ENCODE data around the gene TMEM82.
A peak's percentile ranks its signal among the peaks of the same experiment; 100 is the strongest.

TMEM82 gene

DNA sequence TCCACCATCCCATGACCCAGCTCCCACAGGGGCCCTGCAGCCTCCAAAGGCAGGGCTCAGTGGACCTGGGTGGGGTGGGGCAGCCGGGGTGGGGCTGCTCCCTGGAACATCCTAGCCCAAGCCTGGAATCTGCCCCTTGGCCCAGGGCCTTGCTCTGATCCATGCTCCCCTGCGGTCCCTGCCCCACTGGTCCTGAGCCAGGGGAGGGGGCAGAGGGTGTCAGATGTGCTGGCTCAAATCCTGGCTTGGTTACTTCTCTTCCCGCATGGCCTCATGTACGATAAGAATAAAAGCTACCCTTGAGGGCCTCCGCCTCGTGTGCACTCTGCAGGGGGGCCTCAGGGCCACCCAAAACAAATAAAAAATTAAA, 5.4 kb upstream of the TMEM82 start:
- DNase-seq: no peak

DNA sequence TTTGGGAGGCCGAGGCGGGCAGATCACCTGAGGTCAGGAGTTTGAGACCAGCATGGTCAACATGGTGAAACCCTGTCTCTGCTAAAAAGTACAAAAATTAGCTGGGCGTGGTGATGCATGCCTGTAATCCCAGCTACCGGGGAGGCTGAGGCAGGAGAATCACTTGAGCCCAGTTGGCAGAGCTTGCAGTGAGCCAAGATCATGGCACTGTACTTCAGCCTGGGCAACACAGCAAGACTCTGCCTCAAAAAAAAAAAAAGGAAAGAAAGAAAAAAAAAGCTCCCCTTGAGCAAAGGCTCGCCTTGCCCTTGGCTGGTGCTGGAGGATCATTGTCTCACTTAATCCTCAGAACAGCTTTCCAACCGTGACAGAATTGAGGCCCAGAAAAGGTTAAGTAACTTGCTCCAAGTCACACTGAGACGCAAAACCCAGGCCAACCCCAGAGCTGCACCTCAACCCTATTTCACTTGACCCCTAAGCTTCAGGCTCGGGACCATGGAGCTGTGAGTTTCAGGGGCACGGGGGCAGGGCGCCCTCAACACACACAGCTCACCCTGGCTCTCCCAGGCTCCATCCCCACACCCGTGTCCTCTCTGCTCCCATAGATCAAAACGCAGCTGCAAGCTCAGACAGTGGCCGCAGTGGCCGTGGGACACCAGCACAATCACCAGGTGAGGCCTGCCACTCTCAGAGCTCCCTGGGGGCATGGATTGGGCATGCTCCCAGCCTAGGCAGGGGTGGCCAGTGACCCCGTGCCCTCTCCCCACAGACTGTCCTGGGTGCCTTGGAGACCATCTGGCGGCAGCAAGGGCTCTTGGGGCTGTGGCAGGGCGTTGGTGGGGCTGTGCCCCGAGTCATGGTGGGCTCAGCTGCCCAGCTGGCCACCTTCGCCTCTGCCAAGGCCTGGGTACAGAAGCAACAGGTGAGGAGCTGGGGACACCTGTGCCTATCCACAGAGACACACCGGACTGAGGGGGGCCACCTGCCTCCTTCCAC, 4.7 kb upstream of the TMEM82 start:
- no peak for DNase-seq

DNA sequence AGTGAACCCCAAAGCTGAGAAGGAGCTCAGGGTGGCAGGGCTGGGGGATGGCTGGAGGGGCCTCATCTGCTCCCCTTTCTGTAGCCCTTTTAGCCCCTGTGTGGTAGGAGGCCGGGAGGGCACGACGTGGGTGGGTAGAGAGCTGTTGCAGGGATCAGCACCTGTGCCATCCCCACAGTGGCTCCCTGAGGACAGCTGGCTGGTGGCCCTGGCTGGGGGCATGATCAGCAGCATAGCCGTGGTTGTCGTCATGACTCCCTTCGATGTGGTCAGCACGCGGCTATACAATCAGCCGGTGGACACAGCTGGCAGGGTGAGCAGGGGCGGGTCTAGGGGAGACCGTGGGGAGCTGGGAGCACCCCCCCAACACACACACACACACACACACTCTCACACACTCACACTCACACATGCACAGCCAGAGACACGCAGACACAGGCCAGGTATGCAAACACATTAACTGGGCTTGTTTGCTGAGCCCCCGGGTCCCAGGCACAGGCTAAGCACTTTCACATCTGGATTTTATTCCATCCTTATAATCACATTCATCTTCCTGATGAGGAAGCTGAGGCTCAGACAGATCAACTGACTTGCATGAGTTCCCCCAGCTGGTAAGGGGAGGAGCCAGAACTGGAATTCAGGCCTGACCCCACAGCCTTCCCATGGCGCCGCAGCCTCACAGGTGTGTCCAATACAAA, 3.7 kb upstream of the TMEM82 start:
- no peak for DNase-seq

DNA sequence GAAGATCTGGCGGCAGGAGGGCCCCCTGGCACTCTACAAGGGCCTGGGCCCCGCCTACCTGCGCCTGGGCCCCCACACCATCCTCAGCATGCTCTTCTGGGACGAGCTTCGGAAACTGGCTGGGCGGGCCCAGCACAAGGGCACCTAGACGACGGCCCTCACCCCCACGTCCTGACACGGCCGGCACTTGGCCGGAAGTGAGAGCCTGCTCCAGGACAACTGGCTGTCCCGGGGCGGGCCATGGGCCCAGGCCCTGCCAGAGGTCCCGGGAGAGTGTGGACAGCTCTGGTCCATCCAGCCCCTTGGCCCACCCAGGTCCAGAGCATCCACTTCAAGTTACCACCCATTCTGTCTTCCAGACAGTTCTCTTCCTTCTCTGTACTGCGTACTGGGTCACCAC, 3.0 kb upstream of the TMEM82 start:
- DNase-seq: no peak

DNA sequence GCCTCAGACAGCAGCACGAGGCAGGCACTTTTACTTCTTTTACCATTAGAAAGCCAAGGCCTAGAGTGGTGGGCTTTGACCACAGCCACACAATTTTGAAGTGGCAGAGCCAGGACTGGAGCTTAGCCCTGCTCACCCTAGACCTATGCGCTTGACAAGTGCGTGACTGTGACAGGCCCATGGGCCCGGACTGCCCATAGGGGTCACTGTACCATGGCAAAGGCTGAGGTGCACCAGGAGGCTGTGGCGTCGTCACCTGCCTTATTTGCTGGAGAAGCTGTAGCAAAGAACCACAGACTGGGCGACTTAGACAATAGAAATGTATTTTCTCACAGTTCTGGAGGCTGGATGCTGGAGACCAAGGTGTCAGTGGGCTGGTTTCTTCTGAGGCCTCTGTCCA, 2.6 kb upstream of the TMEM82 start:
- DNase-seq: no peak

DNA sequence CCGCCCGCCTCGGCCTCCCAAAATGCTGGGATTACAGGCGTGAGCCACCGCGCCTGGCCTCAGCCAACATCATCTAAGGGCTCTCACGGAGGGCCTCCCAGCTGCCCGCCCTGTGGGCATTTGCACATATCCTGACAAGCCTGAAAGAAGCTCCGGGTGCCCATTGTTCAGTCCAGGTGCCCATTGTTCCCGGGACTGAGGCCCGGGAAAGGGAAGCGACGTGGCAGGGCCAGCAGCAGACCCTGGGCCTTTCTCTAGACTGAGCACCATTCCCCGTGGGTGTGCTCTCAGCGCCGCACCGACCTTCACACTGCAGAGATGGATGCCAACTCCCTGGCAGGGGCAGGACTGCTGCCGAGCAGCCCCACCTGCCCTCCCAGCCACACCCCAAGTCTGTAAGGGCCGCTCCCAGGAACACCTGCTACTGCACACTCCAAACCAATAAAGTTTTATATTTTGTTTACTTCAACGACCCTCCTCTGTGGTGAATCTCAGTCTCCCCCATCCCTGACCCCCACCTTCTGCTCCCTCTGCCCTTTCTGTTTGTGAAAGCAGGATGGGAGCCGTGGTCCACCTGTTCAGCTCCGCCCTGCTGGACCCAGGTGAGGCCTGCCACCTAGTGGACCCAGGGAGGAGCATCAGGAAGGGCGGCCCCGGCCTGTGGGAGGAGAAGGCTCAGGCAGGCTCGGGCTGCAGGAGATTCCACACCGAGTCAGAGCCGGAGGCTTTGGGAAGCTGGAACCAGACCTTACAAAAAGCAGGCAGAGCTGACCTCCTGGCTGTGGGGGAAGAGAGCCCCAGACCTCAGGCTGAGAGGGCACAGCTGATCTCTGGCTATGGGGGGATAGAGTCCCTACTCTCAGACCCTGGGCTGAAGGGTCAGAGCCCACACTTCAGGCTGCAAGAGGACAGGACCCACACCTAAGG, 1.1 kb upstream of the TMEM82 start:
- DNase-seq: peak; percentile 79

DNA sequence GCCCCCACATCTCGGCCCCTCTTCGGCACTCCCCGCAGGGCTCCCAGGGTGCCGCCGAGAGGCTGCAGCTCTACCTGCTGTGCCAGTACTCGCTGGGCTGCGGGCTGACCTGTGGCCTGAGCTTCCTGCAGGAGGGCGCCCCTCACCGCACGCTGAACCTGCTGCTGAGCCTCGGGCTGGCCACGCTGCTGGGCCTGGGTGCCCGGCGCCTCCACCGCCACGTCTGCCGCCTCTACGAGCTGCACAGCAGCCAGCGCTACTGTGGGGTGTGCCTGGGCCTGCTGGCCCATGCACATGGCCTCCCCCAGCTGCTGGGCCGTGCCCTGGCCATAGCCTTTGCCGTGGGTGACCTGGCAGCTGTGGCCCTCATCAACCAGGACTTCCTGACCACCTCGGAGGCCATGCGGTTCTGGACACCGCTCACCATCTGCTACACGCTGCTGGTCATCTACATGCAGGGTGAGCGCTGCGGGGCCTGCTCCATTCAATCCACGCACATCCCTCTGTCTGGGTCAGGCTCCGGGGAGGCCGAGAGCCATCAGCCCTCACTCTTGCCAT, 1.9 kb downstream of the TMEM82 start:
- DNase-seq: no peak

DNA sequence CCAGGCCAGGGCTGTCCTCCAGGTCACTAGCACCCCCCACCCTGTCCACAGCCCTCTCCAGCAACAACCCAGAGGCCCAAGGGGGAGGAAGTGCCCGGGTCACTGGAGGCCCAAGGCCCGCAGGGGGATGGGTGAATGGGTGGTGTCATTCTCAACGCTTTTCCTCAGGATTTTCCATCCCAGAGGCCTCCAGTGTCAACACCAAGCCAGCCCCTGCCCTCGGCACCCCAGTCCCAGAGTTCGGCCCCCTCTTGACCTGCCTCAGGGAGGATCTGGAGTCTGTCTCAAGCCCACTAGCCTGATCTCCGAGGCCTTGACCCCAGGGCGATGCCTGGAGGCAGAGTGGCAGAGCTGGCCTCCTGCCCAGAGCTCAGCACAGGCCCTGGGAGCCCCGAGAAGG, 5.1 kb downstream of the TMEM82 start:
- DNase-seq: no peak

DNA sequence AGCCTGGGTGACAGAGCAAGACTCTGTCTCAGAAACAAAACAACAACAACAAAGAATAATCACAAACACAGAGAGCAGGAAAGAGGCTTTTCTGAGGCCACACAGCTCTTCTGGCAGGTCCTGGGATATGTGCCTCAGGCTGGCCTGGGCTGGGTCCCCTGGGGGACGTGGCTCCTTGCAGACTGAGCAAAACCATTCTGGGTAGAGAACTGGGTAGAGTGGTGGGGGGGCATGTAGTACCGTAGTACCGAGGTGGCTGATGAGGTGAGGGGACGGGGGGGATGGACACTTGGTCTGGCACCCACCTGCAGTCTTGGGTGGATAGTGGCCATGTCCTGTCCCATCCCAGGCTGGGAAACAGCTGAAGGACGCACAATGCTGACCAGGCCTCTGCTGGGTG, 6.0 kb downstream of the TMEM82 start:
- no peak for DNase-seq

DNA sequence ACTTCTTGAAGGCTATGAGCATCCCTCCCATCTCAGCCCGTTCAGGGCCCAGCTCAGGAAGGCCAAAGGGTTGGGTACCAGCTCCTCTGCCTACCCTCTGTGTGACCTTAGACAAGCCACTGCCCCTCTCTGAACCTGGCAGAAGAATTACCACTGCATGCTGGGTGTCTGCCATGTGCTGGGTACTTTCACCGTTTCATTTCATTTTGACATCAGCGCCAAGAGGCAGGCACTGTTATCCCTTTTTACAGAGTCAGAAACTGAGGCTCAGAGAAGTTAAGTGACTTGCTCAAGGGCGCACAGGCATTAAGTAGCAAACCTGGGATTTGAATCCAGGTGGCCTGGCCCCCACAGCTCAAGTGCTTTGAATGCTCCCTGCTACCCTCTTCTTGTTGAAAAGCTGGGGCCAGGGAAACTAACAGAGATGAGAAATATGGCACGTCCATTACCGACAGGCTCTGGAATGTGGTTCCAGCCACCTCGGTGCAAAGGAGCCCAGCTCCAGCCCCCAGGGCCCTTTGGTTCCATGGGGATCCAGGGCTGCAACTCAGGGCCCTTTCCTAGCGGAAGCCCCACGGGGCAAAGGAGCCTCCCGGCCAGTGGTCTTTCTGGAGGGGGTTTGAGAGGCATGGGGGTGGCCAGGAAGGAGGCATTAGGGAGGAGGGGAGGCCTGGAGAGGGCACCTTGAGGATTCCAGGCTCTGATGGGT, 6.5 kb downstream of the TMEM82 start:
- no peak for DNase-seq

DNA sequence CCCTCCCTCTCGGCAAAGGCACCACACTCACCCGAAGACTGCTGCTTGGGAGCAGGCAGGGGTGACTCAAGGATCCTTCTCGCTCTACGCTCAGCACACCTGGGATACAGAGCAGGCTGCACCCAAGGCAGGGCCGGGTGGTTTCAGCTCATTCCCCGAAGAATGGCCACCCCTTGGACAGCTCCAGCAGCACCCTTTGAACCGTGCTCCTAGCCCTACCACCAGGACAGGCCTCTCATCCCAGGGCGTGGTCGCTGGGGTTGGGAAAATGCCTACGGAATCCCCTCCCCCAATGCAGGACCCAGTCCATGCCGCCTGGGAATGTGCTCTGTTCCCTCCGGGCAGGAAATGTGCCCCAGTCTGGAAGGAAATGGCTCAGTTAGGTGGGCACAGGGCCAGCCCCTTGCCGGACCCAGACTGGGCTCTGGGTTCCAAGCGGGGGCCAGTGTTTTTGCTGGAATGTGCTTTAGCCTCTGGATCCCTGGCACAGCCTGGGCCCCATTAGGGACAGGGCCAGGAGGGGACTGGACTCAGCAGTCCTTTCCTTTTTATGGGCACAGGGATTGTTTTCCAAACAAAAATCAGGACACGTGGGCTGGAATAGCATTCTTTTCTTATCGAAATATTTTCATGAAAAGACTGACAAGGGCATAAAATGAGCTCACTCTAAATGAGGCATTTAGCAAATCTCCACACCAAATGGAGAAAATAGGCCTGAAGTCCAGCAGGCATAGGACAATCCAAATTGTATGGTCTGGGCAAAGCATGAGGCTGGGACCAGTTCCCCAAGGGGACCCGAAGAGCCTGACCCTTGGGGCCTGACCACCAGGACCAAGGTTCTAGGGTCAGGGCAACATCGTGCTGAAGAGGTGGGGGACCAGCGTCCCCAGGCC, 7.3 kb downstream of the TMEM82 start:
- no peak for DNase-seq

DNA sequence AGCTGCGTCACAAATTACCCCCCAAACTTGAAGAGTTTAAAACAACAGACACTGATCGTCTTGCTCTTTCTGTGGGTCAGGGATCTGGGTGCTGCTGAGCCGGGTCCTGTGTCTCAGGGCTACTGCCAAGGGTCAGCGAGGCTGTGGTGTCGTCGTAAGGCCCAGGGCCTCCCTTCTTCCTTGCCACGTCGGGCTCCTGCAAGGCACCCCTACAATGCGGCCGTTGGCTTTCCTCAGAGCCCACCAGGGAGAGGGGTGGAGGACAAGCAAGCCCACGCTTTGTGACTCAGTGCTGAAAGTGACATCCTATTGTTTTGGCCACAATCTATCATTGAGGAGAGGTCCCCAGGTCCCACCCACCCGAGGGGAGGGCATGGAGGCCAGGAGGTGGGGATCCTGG, 8.6 kb downstream of the TMEM82 start:
- no peak for DNase-seq

DNA sequence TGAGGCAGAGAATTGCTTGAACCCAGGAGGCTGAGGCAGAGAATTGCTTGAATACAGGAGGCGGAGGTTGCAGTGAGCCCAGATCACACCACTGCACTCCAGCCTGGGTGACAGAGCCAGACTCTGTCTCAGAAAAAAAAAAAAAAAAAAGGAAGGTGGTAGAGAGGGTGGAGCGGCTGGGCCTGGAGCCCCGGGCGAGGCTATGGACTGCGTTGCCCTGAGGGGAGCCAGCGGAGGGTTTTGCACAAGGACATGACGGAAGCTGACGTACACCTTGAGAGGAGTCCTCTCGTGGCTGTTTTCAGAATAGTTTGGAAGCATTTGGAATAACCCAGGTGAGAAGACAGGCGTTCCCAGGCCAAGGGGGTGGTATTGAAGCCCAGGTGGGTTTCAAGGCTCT, 9.4 kb downstream of the TMEM82 start:
- DNase-seq: no peak

DNA sequence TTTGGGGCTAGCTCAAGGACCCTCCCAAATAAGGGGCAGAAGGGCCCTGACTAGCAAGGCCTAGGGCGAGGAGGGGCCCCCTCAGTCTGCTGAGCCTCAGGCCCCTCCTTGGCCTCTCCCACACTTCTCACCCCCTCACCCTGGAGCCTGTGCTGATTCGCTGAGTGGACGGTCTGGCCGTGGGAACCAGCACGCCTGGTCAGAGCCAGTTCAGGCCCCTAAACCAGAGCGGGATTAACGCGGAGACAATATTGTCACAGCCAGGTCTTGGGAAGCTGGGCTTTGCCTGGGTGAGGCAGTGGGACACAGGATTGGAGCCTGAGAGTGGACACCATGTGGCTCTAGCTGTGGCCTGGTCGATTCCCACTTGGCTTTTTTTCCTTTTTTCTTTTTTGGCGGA, 11.5 kb downstream of the TMEM82 start:
- DNase-seq: no peak

DNA sequence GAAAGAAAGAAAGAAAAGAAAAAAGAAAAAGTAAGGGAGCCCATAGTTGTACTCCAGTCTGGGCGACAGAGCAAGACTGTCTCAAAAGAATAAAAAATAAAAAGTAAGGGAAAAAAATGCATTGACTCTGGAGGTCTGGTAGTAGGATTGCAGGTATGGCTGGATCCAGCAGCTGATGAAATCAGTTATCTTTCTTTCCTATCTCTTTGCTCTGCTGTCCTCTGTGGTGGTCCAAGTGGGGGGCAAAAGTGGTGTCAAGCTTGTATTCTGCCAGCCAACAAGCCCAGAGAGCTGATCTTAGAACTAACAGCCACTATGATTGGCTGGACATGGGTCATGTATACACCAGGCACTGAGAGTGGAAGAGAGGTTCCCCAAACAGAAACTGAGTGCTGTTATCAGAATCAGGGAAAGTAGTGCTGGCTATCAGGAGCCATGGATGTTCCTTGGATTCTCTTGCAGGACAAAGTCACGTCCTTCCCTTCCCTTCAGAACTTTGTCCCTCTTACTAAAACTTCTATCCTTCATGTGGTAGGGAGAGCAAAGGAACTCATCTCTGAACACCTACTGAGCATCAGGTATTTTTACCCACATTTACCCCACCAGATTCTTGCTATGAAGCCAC, 12.8 kb downstream of the TMEM82 start:
- no peak for DNase-seq

DNA sequence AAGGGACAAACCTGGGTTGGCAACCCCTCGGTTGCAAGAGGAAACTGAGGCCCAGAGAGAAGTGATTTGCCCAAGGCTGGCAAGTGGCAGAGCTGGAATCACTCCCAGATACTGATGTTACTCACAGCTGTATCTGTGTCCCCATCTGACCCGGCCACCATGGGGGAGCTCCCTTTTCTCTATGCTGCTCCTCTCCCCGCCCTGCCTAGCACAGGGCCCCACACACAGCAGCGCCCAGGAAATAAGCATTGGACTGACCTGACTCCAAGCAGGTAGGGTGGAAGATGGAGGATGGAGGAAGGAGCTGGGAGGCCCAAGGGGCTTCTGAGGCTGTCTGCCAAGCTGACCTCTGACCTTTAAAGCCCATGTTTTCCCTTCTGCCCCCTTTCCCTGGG, 13.3 kb downstream of the TMEM82 start:
- no peak for DNase-seq

DNA sequence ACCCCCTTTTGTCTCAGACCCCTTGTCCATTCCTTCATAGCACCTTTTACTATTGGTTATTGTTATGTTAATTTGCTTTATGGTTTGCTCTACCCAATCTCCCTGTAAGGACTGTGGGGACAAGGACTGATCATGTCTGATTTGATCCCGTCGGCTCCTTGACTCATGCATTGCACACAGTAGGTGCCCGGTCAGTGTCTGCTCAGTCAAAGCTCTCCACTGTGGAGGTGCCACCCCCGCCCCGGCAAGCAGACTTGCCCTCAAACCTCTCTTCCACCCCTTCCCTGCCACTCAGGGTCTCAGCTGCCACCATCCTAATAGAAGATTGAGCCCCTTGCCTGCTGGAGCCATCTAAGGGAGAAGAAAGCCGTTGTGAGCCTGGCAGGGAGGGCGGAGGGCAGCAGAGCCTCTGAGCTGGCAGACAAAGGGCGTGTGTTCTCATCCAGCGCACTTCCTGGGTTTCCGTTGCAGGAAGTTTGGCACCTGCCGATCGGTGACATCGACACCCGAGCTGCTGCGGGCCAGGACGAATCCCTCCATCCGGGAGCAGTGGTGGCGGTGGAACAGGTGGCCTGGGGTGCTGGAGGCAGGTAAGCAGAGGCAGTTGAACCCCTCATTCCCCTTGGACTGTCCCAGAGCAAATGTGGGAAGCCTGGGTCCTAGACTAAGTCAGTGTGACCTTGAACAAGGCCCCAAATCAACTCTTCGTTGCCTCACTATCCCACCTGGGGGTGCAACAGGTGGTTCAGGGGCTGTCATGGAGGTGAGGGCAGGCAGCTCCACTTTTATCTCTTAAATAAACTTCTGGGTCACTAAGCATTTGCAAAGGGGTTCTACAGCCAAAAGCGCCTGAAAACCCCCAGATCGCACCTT, 14.1 kb downstream of the TMEM82 start:
- no peak for DNase-seq

DNA sequence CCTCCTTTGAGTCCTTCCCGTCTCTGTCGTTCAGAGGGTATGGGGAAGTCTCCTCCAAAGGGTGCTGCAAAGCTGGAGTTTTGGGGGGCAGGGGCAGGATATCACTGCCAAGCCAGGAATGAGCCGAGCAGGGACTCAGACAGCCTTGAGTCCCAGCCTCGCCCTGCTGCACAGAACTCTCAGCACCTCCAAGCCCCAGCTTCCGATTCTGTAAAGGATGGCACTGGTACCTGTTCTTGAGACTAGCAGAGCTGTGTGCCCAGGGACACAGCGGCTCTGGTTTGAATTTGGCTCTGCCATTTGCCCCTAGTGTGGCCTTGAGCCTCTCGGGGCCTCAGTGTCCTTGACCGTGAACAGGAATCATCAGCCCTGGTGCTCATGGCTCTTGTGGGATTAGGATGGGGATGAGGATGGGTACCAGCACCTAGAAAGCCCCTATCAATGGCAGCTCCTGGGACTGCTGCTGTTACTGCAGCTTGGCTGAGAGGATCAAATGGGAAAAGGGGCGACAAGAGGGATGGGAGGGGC, 14.8 kb downstream of the TMEM82 start:
- no peak for DNase-seq

DNA sequence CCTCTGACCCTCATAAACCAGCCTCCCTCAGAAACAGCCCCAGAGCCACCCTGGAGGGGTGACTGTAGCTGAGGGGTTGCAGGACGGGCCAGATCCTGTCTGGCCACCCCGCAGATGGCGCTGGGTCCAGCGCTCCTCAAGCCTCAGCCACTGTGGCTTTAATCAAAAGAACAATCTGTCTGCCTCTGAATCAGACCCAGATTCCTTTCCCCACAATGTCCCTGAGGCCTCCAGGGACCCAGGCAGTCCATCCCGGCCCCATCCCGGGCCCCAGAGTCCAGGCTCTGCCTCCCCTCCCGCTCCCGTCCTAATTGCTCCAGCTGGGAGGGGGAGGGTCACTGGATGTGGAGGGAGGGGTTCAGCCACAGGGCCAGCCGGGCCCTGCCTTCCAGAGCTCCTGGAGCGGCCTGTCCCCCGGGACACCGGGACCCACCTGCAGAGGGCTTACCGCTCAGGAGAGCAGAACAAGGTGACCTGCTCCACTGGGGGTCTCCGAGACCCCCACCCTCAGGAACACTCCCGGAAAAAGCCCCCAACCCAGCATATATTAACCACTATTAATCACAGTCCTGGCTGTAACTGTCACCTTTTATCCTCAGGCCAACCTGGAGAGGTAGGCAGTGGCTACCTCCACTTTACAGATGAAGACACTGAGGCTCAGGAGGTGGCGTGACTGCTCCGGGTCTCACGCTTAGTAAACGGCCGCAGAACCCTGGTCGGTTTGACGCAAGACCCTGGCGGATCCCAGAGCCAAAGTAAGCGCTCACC, 15.5 kb downstream of the TMEM82 start:
- no peak for DNase-seq

Measured in stimulated activated CD4-positive, alpha-beta T cell treated with anti-CD3 and anti-CD28 coated beads, Interleukin-15, amount 100 ng/mL, for 24 hours (primary cell).